Mononuclear cell (primary cell): Measurements from ENCODE around the gene DFFB. TPM values are rescaled to one million over a fixed set of nuclear protein-coding genes. Genes with fewer than 3 reads are reported as not detected.

Experiments used
- H3K27me3 ChIP-seq: 2 replicates; pipeline ENCODE4 v1.6.0; 2011; ENCODE audit warnings: low read length, control low read depth; ENCODE audit not compliant: insufficient read depth
- H3K4me1 ChIP-seq: 2 replicates; pipeline ENCODE4 v1.5.1; 2011; ENCODE audit warnings: mild to moderate bottlenecking, low read length, control low read depth; ENCODE audit not compliant: insufficient read depth
- H3K4me3 ChIP-seq: 2 replicates; pipeline ENCODE4 v1.5.1; 2011; ENCODE audit warnings: mild to moderate bottlenecking, low read length, moderate library complexity
- H3K9me3 ChIP-seq: 2 replicates; pipeline ENCODE4 v1.5.1; 2011; ENCODE audit warnings: low read depth, mild to moderate bottlenecking, control low read depth, low read length
- total RNA-seq: library from RNA; depleted of rRNA; stranded (reverse); fragments of >200 nt; gene quantifications from one replicate; pipeline ENCODE4 v1.2.3, GENCODE V29; 2012

DFFB gene
- total RNA-seq, 1 donor: 4.2 TPM

DNA sequence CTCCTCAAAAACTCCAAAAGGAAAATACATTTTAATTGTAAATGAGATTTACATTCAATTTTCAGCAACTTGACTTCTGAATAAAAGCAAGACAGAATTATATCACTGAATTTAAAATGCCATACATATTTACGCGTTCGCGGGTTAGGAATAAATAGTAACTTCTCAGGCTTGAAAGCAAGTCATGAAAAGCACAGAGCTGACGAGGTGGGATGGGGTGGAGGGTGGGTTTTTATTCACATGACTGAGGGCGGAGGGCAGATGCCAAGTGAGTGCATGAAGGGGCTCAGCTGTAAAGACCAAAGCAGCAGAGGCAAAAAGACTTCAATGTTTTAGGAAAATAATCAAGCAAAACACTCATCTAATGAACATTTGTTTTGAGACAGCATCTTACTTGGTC is 6.0 kb upstream of the DFFB start:
- no peaks in the 10 kb centered on the region for H3K9me3 ChIP-seq

GRCh38 chr1:3852091-3852490 is 5.2 kb upstream of the DFFB start:
- Histone ChIP-seq H3K9me3 (no peaks in the 10 kb centered on the region), H3K4me1 (peaks cover 13% of the 10 kb centered on the region), H3K4me3 (no peak overlapping the region), H3K27me3 (no peaks in the 10 kb centered on the region)

More for the DNA sequence above, 6.0 kb upstream of the DFFB start:
- Histone ChIP-seq H3K4me1 (peaks cover 11% of the 10 kb centered on the region), H3K27me3 (no peaks in the 10 kb centered on the region), H3K4me3 (no peak overlapping the region)

DNA sequence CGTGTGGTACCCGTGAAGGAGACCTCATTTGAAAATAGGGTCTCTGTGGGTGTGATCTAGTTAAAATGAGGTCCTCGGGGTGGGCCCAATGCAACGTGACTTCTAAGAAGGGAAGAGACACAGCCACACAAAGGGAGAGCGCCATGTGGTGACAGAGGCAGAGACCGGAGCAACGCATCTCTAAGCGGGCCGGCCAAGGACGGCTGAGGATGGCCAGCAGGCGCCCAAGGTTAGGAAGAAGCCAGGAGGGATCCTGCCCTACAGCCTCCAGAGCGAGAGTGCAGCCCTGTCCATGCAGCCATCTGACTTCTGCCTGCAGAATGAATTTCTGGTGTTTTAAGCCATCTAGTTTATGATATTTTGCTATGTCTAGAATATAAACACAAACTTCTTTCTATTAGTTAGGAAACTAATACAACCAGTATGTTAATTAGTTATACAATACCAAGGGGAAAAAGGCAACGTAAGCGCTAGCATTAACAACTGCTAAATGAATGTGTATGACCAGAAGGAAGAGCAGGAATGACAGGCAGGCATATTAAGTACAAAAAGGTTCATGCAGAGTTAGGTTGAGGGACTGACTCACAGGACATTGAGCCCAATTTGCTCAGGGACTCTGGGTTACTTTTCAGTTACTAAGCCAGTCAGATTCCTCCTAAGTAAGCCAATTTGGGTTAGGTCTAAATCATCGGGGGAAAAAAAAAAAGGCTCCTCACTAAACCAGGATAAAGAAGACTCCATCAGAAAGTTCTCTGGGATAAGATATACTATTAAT is 4.4 kb upstream of the DFFB start:
- no peak overlapping the region for H3K4me3 ChIP-seq
- peaks cover 19% of the 10 kb centered on the region for H3K4me1 ChIP-seq
- H3K9me3 ChIP-seq: no peaks in the 10 kb centered on the region
- no peaks in the 10 kb centered on the region for H3K27me3 ChIP-seq

DNA sequence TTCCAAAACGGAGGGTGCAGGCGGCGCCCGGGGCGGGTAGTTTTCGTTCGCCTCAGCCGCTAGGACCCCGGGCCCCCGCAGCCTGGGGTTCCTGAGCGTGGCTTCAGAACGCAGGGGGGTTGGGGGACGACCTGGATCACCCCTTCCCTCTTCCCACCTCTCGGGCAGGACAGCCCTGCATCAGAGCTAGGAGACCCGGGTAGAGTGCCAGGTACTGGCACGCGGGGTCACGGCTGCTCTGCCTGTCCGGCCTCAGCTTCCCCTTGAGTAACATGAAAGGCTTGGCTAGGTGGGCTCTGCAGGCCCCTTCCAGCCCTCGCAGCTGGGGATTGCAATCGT is 484 bp downstream of the DFFB start:
- peak overlapping the region; percentile 76 for H3K4me3 ChIP-seq
- H3K4me1 ChIP-seq: peaks cover 28% of the 10 kb centered on the region
- no peaks in the 10 kb centered on the region for H3K27me3 ChIP-seq
- H3K9me3 ChIP-seq: no peaks in the 10 kb centered on the region

DNA sequence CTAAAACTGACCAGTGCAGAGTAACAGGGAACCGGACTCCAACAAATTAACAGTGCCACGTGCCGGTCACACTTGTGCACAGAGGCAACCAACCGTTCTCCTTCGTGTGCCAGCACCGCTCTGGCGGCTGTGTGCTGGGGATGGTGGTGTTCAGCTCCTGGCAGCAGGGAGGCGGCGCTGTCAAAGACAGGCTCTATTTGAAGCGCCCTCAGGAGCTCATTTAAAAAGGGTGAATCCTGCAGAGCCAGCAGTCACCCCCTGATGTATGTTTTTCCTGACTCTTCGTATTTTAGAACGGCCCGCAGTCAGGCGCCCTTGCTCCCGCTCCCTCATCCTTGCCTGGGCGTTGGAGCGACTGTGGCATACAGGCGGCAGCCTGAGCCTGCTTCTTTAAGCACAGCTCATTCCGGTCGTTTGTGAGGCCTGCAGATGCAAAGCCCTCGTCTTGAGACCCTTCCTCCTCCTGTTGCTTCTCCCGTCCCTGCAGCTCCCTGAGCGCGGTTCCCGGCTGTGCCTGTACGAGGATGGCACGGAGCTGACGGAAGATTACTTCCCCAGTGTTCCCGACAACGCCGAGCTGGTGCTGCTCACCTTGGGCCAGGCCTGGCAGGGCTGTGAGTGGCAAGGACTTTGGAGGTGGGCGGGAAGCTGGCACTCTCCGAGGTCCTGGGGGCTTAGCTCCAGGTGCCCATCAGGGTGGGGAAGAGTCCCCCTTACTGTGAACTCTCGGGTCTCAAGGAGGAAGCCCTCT is 1.1 kb downstream of the DFFB start:
- Histone ChIP-seq H3K9me3 (no peaks in the 10 kb centered on the region), H3K4me1 (peaks cover 28% of the 10 kb centered on the region), H3K27me3 (no peaks in the 10 kb centered on the region), H3K4me3 (no peak overlapping the region)

- Histone ChIP-seq H3K4me3 (no peak overlapping the region), H3K4me1 (peaks cover 4% of the 10 kb centered on the region), H3K9me3 (no peaks in the 10 kb centered on the region), H3K27me3 (no peaks in the 10 kb centered on the region)
Observed at GRCh38 chr1:3863231-3863935, 6.1 kb downstream of the DFFB start.

GRCh38 chr1:3864884-3865283 is 7.6 kb downstream of the DFFB start:
- no peaks in the 10 kb centered on the region for H3K9me3 ChIP-seq
- H3K4me1 ChIP-seq: no peaks in the 10 kb centered on the region
- H3K4me3 ChIP-seq: no peak overlapping the region
- no peaks in the 10 kb centered on the region for H3K27me3 ChIP-seq

- H3K4me1 ChIP-seq: no peaks in the 10 kb centered on the region
- H3K9me3 ChIP-seq: no peaks in the 10 kb centered on the region
- H3K4me3 ChIP-seq: no peak overlapping the region
- no peaks in the 10 kb centered on the region for H3K27me3 ChIP-seq
Observed at GRCh38 chr1:3865606-3866160, 8.4 kb downstream of the DFFB start.

DNA sequence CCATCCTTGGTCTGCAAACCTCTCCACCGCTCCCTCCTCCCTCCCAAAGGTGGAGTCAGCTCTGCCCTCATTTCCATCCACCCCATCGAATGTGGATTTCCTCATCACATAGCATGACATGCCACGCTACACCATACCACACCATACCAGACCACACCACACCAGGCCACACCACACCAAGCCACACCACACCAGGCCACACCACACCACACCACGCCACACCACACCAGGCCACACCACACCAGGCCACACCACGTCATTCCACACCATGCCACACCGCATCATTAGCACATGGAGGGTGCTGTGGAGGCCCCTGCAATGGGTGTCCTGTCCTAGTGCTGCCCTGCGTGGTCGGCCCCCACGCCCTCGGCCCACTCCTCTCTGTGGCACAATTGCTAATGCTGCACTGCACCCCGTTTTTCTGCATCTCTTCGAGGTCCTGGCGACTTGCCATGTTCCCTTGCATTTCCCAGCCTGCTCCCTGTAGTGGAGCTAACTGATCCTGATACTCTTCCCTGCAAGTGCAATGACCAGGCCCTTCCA is 11.3 kb downstream of the DFFB start:
- Histone ChIP-seq H3K27me3 (no peaks in the 10 kb centered on the region), H3K4me3 (no peak overlapping the region), H3K4me1 (no peaks in the 10 kb centered on the region)

GRCh38 chr1:3869751-3870301 is 12.6 kb downstream of the DFFB start:
- Histone ChIP-seq H3K4me3 (no peak overlapping the region), H3K9me3 (no peaks in the 10 kb centered on the region), H3K27me3 (no peaks in the 10 kb centered on the region), H3K4me1 (no peaks in the 10 kb centered on the region)

More for the DNA sequence above, 11.3 kb downstream of the DFFB start:
- H3K9me3 ChIP-seq: no peaks in the 10 kb centered on the region

DNA sequence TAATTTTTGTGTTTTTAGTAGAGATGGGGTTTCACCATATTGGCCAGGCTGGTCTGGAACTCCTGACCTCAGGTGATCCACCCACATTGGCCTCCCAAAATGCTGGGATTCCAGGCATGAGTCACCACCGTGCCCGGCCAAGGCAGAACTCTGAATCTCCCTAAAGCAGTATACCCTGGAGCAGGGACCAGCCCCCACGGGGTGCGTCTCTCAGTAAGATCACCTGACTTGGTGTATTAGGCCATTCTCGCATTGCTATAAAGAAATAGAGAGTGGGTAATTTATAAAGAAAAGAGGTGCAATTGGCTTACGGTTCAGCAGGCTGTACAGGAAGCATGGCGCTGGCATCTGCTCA is 14.2 kb downstream of the DFFB start:
- Histone ChIP-seq H3K4me1 (no peaks in the 10 kb centered on the region), H3K27me3 (no peaks in the 10 kb centered on the region), H3K9me3 (no peaks in the 10 kb centered on the region), H3K4me3 (no peak overlapping the region)

DNA sequence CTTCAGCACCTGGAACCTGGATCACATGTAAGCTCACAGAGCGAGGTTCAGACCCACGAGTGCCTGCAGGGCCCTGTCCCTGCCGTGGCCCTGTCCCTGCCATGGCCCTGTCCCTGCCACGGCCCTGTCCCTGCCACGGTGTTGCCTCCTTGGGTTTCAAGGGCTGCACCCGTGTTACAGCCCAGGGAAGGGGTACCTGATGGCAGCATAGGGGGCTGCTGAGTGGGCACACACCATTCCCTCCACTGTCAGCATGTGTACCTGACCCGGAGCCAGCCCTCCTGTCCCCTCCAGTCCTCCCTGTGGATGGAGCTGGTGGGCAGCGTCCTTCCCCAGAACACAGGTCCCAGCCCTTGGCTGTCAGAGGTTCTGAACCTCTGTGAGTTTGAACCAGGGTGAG is 15.3 kb downstream of the DFFB start:
- H3K4me3 ChIP-seq: no peak overlapping the region
- no peaks in the 10 kb centered on the region for H3K4me1 ChIP-seq
- no peaks in the 10 kb centered on the region for H3K9me3 ChIP-seq
- no peaks in the 10 kb centered on the region for H3K27me3 ChIP-seq

DNA sequence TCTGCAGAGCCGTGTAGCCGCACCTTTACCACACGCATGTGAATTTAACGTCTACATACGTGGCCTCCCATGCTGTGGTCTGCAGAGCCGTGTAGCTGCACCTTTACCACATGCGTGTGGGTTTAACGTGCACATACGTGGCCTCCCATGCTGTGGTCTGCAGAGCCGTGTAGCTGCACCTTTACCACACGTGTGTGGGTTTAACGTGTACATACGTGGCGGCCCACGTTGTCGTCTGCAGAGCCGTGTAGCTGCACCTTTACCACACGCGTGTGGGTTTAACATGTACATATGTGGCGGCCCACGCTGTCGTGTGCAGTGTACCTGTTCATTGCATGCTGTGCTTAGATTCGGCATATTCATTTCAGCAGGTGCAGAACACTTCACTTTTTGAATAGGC is 17.5 kb downstream of the DFFB start:
- Histone ChIP-seq H3K27me3 (no peaks in the 10 kb centered on the region), H3K4me3 (no peak overlapping the region), H3K9me3 (no peaks in the 10 kb centered on the region), H3K4me1 (no peaks in the 10 kb centered on the region)

GRCh38 chr1:3876716-3877115 is 19.4 kb downstream of the DFFB start:
- H3K4me1 ChIP-seq: no peaks in the 10 kb centered on the region
- H3K9me3 ChIP-seq: no peaks in the 10 kb centered on the region
- no peak overlapping the region for H3K4me3 ChIP-seq
- no peaks in the 10 kb centered on the region for H3K27me3 ChIP-seq

DNA sequence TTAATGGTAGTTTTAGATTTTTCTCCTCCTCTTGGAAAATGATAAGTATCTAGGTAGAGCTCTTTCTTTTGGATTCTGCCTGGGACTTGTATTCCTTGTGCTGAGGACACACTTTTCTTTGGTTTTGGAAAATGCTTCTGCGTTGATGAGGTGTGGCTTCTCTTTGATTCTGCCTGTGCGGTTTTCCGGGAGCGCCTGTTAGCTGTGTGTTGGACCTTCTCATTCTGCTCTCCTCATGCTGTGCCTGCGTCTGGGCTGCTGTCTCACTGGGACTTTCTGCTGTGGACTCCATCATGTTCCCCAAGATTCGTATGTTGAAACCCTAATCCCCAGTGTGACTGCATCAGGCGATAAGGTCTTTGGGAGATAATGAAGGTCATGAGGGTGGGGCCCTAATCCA is 21.8 kb downstream of the DFFB start:
- Histone ChIP-seq H3K27me3 (no peaks in the 10 kb centered on the region), H3K9me3 (no peaks in the 10 kb centered on the region), H3K4me3 (no peak overlapping the region), H3K4me1 (no peaks in the 10 kb centered on the region)
